SIG-M5 treated with dmso at 0.1 percent for 504 hours (cell line): ENCODE measurements around the gene MARK4.
"Not testable (repeated sequence)": the region's sequence is repeated elsewhere in the genome, so short reads cannot be mapped to it uniquely, and the experiment has no call there.

Experiments
- DNase-seq: peaks from one replicate; lab custom pipeline; 2025; ENCODE audit not compliant: unreplicated experiment; lab: John Stamatoyannopoulos, UW

MARK4 gene

DNA sequence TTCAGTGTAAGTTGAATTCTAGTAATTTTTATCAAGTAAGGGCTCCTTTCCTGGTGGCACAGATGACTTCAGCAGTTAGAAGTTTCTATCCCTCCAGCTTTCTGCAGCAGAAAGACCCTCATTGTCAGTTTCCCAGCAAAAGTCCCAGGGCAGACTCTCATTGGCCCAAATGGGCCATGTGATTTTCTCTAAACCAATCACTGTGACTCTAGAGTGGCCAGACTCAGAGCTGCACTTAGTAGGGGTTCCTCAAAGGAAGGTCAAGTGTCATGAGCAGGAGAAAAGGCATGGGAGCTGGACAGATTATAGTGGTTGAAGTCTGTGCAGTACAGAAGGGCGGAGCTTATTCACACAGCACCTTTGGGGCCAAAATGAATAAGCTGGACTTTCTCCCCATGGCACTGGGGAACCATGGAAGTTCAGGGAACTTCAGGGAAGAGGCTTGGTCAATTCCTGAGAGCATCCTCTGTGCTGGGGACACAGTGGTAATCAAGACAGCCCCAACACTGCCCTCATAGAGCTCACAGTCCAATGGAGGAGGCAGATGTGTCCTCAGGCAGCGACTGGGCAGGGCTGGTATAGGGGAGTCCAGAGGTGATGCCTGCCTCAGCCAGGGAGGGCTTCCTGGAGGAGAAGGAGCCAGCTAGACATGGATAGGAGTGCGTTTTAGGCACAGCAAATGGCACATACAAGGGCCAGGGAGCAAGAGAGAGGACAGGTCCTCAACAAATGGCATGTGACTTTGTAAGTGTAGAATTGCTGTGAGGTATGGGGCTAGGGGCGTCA is 53.3 kb downstream of the MARK4 start:
- DNase-seq = no peak

DNA sequence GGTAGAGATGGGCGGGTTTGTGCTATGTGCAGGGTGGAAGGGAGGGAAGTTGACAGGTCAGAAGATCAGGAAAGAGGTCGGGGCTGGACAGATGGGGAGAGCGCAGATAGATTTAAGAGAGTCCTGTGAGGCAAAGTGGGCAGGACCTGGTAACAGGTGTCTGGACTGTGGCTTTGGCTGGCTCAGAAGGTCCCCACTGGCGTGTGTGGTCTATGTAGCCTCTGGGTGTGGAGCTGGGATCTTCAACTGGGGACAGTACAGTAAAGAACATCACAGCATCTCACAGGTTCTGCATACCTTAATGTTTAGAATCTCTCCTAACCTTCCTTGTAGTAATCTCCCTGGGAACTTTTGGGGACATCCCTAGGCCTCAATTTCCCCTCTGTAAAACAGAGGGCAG is 53.9 kb downstream of the MARK4 start:
- DNase-seq = no peak

DNA sequence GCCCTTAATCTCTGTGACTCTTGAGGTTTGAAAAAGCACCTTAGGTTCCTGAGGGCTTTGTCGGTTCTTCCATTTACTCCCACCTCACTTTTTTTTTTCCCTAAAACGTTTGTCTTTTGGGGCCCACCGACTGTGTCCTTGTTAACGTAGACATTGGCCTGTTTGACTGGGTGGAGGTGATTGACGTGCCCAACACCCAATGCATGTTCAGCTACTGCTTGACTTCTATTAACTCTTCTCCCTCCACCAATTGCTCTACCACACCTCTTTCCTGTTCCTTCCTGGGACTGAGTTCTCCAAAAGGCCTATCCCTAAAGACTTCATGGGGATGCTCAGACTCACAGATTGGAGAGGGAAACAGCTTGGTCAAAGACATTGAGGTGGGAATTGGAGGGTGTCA is 54.4 kb downstream of the MARK4 start:
- no peak for DNase-seq

DNA sequence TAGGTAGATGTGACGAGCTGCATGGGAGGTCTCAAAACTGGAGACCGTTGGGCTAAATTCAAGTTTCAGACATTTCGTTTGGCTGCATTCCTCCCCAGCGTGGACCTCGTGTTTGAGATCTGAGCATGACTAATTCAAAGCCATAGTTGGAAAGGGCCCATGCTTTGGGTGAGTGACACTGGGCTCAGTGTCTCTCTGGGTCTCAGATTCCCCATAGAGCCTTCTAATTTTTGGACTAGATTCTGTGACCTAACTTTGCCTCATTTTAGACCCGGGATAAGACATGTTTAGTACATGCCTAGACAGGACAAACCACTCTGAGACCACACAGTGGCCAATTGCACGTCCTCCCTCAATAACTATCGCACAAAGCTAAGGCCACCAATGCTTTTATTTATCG is 55.0 kb downstream of the MARK4 start:
- DNase-seq = no peak

DNA sequence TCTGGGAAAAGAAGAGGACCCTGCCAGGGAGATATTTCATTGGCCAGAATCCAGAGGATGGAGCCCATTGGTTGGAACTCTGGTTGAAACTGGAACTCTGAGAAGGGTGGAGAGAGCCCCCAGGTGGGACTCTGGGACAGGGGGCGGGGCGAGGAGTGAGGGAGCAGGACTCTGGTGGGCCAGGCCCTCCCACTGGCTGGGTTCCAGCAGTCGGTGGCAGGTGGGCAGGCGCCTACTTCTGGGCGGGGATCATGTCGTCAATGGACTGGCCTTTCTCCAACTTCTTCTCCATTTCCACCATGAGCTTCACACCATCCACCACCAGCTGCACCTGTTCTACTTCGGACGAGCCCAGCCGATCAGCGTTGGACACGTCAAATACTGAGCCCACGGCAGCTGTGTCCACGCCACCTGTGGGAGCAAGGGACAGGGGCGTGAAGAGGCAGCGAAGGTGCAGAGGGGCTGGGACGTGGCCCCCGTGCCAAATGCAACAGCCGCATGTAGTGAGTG is 55.5 kb downstream of the MARK4 start:
- no peak for DNase-seq

DNA sequence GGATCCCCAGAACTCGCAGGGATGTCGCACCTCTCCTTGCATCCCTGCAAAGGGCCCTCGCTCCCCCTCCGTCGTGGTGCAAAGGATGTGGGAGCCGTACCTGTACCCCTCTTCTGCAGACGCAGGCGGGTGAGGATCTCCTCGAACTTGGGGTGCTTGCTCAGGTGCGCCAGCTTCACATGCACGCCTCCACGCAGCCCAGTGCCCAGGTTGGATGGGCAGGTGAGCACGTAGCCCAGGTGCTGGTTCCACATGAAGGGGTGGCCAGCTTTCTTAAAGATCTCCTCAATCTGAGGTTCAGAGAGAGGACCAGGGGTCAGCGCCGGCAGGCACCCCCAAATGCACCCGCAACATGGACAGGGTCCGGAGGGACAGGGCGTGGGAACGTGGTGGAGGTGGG is 56.3 kb downstream of the MARK4 start:
- DNase-seq = no peak

DNA sequence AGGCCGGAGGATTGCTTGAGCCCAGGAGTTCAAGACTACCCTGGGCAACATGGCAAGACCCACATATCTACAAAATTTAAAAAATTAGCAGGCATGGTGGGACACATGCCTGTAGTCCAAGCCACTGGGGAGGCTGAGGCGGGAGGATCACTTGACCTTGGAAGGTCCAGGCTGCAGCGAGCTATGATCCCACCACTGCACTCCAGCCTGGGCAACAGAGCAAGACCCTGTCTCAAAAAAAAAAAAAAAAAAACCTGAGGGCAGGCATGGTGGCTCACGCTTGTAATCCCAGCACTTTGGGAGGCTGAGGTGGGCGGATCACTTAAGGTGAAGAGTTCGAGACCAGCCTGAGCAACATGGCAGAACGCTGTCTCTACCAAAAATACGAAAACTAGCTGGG is 58.3 kb downstream of the MARK4 start:
- not testable (repeated sequence) for DNase-seq

GRCh38 chr19:45311621-45312020 is 60.5 kb downstream of the MARK4 start:
- no peak for DNase-seq

DNA sequence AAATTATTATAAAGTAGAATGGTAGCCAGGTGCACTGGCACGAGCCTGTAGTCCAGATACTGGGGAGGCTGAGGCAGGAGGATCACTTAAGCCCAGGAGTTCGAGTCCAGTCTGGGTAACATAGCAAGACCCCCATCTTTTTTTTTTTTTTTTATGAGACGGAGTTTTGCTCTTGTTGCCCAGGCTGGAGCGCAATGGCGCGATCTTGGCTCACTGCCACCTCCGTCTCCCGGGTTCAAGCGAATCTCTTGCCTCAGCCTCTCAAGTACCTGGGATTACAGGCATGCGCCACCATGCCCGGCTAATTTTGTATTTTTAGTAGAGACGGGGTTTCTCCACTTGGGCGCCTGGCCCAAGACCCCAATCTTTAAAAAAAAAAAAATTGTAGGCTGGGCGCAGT is 61.2 kb downstream of the MARK4 start:
- not testable (repeated sequence) for DNase-seq

DNA sequence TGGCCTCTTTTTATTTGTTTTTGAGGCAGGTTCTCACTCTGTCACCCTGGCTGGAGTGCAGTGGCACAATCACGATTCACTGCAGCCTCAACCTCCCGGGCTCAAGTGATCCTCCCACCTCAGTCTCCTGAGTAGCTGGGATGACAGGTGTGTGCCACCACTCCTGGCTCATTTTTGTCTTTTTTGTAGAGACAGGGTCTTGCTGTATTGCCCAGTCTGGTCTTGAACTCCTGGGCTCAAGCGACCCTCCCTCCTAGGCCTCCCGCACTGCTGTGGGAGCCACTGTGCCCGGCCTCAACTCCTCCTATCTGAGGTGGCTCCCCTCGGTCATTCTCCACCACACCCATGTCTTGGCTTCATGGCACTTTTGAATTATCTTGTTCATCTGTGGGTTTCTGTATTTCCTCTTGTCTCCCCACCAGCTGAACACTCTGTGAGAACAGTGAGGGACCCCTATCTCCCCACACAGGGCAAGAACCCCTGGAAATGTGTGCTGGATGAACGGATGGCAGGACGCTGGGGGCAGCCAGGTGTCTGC is 63.7 kb downstream of the MARK4 start:
- no peak for DNase-seq

DNA sequence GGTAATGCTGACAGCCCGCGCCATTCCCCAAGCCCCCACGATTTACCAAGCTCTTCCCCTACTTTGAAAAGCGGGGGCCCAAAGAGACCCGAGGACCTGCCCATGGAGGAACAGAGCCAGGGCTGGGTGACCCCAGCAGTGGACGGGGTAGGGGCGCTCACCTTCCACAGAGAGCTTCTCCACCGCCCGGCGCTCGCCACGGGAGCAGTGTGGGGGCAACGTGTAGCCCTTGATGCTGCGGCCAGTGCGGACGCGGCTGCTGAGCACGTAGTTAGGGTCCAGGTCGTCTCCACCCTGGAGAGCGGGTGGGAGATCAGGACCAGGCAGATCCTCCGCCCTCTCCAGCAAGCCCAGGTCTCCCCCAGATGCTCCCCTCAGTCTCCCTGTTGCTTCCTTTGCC is 64.2 kb downstream of the MARK4 start:
- DNase-seq = no peak

DNA sequence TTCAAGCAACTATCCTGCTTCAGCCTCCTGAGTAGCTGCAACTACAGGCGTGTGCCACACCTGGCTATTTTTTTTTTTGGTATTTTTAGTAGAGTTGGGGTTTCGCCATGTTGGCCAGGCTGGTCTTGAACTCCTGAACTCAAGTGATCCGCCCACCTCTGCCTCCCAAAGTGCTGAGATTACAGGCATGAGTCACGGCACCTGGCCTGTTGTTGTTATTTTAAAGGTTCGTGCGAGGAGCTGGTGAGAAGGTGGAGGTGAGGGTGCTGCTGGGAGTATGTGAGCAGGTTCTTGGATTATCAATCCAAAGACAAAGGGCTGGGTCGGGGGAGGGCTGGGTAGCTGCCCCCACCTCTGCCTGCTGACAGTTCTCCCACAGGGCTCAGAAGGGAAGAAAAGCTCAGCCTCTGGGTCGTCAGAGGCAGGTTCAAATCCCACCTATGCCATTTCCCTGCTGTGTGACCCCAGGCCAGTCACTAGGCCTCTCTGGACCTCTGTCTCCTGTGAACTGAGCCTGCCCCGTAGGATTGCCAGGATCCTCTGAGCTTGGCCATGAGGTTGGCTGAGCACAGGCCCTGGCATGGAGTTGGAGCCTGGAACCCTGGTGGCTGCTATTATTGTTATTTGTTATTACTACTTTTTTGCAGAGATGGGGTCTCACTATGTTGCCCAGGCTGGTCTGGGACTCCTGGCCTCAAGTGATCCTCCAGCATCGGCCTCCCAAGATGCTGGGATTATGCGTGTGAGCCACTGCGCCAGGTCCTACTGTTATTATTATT is 70.1 kb downstream of the MARK4 start:
- DNase-seq = no peak

DNA sequence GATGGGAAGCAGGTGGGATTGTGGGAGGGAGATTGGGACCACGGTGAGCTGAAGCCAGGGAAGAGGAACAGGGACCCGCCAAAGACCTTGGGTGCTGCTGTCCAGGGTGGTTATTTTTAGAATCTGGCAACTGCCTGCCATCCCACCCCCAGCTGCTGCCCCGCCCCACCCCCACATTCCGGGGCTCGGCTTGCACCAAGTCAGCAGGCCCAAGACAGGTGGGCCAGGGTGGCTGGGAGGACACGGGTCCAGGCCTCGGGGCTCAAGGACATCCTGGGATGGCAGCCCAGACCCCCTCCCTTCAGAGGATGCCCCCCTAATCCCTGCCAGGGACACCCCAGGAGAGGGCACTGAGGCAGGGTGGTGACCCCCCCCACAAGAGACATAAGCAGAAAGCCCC is 70.8 kb downstream of the MARK4 start:
- no peak for DNase-seq

- no peak for DNase-seq
Measured at GRCh38 chr19:45322311-45322710, 71.2 kb downstream of the MARK4 start.

GRCh38 chr19:45322744-45323281 is 71.7 kb downstream of the MARK4 start, which contains the start of gene CKM:
CKM (minus strand) TSS chr19:45322875; CDS start chr19:45319713, 3,162 bp downstream.
- DNase-seq = no peak

DNA sequence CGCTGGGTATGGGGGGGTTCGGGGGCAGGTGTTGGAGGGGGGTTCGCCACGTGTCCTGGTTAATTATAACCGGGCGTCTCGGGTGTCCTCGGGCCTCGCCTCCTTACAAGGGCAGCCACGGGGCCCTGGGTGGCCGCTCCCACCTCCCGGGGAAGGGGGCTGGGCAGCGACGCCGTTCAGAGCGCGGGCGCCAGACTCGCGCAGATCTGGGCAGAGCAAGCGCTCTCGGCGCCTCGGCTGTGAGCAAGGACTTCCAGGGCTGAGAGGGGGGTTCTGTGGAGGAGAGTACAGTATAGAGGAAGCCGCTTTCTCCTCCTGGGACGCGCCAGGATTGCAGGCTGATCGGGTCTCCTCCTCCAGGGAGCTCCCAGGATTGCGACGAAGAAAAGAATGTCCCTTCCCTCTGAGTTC is 72.6 kb downstream of the MARK4 start:
- no peak for DNase-seq

GRCh38 chr19:45324349-45324907 is 73.4 kb downstream of the MARK4 start:
- DNase-seq = no peak

GRCh38 chr19:45327404-45328143 is 76.5 kb downstream of the MARK4 start:
- DNase-seq = no peak

DNA sequence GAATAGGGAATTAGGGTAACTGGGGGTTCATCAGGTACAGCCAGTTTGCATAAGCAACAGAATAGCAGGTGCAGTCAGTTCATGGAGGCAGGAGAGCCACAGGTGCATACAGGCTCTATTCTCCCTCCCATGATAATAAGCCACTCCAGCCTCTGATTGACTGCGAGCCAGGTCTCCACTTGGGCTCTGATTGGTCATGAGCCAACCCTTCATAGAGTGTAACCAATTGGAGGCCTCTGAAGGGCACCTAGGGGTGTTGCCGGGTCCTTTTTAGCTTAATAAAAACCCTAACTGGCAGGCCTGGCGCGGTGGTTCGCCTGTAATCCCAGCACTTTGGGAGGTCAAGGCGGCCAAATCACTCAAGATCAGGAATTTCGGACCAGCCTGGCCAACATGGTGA is 80.3 kb downstream of the MARK4 start:
- DNase-seq = no peak

GRCh38 chr19:45333609-45334303 is 82.7 kb downstream of the MARK4 start:
- no peak for DNase-seq
